HFF-Myc (cell line): Measurements from ENCODE around the gene PLEKHA6.

Experiments
- DNase-seq: peaks from one replicate; pipeline ENCODE4 v3.0.0-alpha.2; 2011; ENCODE audit warnings: low read depth; ENCODE audit errors: extremely low read depth
- H3K4me3 ChIP-seq: replicated peaks from 2 replicates; pipeline ENCODE4 v1.5.1; 2011; ENCODE audit warnings: low read depth, mild to moderate bottlenecking, control low read depth, low read length
- TF ChIP-seq, protein P1 (sequence below): IDR thresholded peaks from 2 replicates; pipeline ENCODE4 v1.5.1; 2012; ENCODE audit warnings: mild to moderate bottlenecking, low read depth, low read length, control low read depth; ENCODE audit errors: missing control alignments

The PLEKHA6 gene

DNA sequence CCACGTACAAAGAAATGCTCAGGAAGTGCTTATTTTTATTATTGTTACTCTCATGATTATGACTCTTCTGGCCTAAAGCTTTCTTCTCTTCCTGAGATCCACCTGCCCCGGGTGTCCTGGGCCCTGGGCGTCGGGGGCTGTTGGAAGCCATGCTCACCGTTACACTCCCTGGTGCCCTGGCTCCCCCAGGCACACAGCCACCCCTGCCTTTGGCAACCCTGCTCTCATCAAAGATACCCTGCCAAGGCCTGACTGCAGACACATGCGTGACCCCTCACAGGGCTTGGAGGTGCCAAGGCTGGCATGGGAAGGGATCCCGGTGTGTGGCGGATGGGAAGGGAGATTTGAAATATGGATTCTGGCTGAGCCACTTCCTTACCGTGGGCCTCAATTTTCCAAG lies 160.2 kb downstream of the PLEKHA6 start:
- DNase-seq, result no peak
- TF ChIP-seq, protein P1, sequence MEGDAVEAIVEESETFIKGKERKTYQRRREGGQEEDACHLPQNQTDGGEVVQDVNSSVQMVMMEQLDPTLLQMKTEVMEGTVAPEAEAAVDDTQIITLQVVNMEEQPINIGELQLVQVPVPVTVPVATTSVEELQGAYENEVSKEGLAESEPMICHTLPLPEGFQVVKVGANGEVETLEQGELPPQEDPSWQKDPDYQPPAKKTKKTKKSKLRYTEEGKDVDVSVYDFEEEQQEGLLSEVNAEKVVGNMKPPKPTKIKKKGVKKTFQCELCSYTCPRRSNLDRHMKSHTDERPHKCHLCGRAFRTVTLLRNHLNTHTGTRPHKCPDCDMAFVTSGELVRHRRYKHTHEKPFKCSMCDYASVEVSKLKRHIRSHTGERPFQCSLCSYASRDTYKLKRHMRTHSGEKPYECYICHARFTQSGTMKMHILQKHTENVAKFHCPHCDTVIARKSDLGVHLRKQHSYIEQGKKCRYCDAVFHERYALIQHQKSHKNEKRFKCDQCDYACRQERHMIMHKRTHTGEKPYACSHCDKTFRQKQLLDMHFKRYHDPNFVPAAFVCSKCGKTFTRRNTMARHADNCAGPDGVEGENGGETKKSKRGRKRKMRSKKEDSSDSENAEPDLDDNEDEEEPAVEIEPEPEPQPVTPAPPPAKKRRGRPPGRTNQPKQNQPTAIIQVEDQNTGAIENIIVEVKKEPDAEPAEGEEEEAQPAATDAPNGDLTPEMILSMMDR, result no peak
- H3K4me3 ChIP-seq, result no peak overlapping the region

DNA sequence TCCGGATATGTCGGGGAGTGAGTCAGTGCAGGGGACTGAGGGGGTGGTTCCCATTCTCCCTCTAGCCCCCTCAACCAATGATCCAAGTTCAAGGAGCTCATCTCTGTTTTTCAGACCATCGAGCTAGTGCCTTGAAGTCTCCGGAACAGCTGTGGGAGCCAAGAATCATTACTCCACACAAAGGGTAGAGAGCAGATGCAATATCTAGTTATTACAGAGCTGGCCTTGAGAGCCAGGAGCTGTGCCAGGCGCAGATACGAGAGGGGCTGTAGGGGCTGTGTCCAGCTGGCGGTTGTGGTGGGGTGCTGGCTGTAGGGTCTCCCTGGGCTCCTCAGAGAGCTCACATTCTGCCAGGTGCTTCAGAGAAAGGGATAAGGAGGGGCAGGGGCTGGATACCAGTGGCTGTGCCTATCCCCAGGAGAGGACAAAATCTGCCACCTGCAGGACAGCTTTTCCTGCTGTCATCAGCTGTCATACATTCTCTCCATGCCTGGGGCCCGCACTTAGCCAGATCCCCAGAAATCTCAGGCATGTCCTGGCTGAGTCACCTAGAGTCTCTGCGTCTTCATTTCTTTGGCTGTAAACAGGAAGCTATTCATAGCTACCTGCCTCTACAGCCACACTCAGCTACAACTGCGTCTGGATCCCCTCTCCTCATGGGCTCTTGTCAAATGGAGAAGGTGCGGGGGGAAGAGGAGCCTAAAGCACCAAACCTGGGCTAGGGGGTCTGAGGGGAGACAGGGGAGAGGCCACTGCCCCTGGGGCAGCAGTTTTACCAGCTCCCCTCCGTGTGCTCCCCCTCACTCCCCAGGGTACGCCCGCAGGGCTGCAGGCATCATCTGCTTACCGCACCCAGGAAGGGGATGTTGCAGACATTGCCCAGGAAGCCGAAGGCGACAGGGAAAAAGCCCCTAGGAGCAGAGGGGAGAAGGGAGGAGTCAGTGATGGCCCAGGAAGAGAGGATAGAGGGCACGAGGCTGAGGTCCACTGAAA lies 161.1 kb downstream of the PLEKHA6 start:
- TF ChIP-seq, protein P1, result no peak
- no peak overlapping the region for H3K4me3 ChIP-seq
- peak; percentile 27 for DNase-seq

DNA sequence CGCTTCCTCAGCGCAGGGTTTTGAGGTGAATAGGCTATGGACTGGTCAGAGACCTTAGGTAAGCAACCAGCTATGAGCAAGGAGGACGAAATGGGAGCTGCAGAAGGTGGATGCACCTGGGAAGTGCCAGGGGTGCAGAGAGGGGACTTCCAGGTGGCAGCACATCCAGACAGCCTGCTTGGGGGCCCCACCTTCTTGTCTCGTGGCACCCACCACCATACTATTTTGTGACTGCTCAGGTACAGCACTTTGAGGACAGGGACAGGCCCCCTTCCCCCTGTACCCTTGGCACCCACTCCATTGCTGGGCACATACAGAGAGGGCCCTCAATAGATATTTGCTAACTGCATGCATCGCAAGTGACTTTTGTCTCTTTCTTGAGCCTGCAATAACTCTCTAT lies 162.7 kb downstream of the PLEKHA6 start:
- no peak for DNase-seq
- TF ChIP-seq, protein P1, result no peak
- H3K4me3 ChIP-seq, result no peak overlapping the region

DNA sequence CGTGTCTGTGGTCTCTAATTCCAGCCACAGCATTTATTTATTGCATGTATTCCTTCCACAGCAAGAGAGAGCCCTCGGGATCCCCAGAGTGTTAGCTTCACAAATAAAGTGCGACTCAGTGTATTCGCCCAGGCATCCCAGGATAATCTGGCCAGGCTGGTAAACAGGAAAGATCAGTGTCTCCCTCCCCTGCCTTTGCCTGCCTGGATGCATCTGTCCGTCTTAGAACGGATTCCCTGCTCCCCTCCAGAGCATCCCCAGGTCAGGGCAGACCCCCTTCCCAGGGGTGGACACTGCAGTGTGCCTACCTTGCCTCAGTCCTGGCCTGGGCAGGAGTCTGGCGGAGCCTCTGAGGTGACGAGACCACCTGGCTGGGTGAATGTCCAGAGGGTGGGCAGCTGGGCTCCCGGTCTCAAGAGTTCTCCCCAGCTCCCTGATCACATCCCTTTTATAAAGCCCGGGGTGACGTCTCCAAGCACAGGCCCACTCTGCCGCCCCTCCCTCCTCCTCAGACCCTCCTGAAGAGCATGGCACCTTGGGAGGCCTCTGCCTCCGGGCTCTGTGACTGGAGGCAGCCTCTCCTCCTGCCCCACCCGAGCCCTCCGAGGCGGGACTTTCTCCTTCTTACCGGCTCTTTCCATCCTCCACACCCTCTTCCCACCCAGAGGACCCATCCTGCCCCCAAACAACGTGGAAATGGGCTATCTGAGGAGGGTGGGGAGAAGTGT lies 163.5 kb downstream of the PLEKHA6 start, which contains the start of gene KISS1:
Gene KISS1 (minus strand): TSS at position 424 of the 728 bp plus-strand sequence. CDS start 3,615 bp downstream, outside the sequence.
- TF ChIP-seq, protein P1, result no peak
- H3K4me3 ChIP-seq, result no peak within 1 kb of the TSS
- no peak for DNase-seq

DNA sequence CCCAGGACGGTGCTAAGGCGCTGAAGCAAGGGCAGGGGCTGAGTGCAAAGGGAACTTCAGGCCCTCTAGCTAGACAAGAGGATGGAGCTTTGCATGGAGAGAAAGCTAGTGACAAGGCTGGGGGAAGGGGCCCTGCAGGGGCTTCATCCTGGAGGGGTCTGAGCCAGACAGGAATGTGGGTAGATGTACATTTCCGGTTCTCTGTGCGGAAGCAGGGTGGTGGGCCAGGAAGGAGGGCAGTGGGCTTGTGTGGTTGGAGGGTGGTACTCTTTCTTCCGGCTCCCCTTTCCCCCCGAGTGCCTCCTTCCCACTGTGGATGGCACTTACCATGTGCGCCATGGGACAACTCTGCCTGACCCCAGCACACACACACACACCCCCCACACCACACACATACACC lies 165.0 kb downstream of the PLEKHA6 start:
- no peak for DNase-seq
- TF ChIP-seq, protein P1, result no peak
- no peak overlapping the region for H3K4me3 ChIP-seq

DNA sequence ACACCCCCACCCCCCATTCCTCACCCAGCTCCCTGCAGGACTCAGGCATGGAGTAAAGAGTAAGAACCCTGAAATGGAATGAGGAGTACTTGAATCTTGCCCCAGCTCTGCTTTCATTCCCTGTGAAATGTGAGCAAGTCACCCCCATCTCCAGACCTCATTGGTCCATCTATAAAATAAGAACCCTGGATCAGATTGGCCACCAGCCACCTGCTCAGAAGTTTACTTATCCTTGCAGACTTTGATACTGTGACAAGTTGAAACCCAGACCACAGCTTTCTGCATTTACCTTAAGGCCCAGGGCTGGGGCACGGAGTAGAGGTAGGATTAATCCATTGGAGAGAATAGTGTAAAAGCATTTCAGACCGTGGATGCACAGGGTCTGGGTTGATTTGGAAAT lies 165.6 kb downstream of the PLEKHA6 start:
- no peak overlapping the region for H3K4me3 ChIP-seq
- TF ChIP-seq, protein P1, result no peak
- no peak for DNase-seq
